ENCODE measurements around the gene PCDH17. TPM values are rescaled to one million over a fixed set of nuclear protein-coding genes. Genes with fewer than 3 reads are reported as not detected.
A peak's percentile ranks its signal among the peaks of the same experiment; 100 is the strongest.

The PCDH17 gene
- total RNA-seq, 2 donors from 2014 or later, result 1.2 to 1.8 TPM

- DNase-seq (peak in 1 of 2 donors; percentile 5), ATAC-seq (no peak)
Observed at GRCh38 chr13:57633141-57633949, 1.8 kb downstream of the PCDH17 start.

GRCh38 chr13:57633950-57634838 is 2.6 kb downstream of the PCDH17 start:
- no peak for DNase-seq
- intact Hi-C loops (cut with DNase I, micrococcal nuclease), result no loop called here

More at GRCh38 chr13:57633141-57633949, 1.8 kb downstream of the PCDH17 start:
- intact Hi-C loops (cut with DNase I, micrococcal nuclease), result no loop called here

GRCh38 chr13:57634839-57635165 is 3.3 kb downstream of the PCDH17 start:
- DNase-seq (no peak), ATAC-seq (no peak)
- intact Hi-C loops (cut with DNase I, micrococcal nuclease), result no loop called here

More at GRCh38 chr13:57633950-57634838, 2.6 kb downstream of the PCDH17 start:
- no peak for ATAC-seq

GRCh38 chr13:57635541-57636085 is 4.1 kb downstream of the PCDH17 start:
- DNase-seq (no peak), ATAC-seq (no peak)
- intact Hi-C loops (cut with DNase I, micrococcal nuclease), result no loop called here

- intact Hi-C loops (cut with DNase I, micrococcal nuclease), result no loop called here
Observed at GRCh38 chr13:57636816-57637215, 5.3 kb downstream of the PCDH17 start.

GRCh38 chr13:57637515-57637914 is 6.0 kb downstream of the PCDH17 start:
- intact Hi-C loops (cut with DNase I, micrococcal nuclease), result no loop called here
- no peak for DNase-seq
- ATAC-seq, result no peak

More at GRCh38 chr13:57636816-57637215, 5.3 kb downstream of the PCDH17 start:
- ATAC-seq, result no peak
- no peak for DNase-seq

- ATAC-seq (no peak), DNase-seq (no peak)
- intact Hi-C loops (cut with DNase I, micrococcal nuclease), result no loop called here
Observed at GRCh38 chr13:57638186-57638890, 6.8 kb downstream of the PCDH17 start.

- no peak for ATAC-seq
- intact Hi-C loops (cut with DNase I, micrococcal nuclease), result no loop called here
- DNase-seq, result no peak
Observed at GRCh38 chr13:57640607-57641006, 9.1 kb downstream of the PCDH17 start.

- DNase-seq, result no peak
- no peak for ATAC-seq
- intact Hi-C loops (cut with DNase I, micrococcal nuclease), result no loop called here
Observed at GRCh38 chr13:57641051-57641450, 9.5 kb downstream of the PCDH17 start.

GRCh38 chr13:57644106-57644505 is 12.6 kb downstream of the PCDH17 start:
- no peak for DNase-seq
- no peak for ATAC-seq
- intact Hi-C loops (cut with DNase I, micrococcal nuclease), result no loop called here

- ATAC-seq, result no peak
- intact Hi-C loops (cut with DNase I, micrococcal nuclease), result no loop called here
- DNase-seq, result no peak
Observed at GRCh38 chr13:57653229-57653989, 21.9 kb downstream of the PCDH17 start.

- intact Hi-C loops (cut with DNase I, micrococcal nuclease), result no loop called here
- no peak for ATAC-seq
- DNase-seq, result no peak
Observed at GRCh38 chr13:57665481-57665880, 33.9 kb downstream of the PCDH17 start.

- no peak for ATAC-seq
- no peak for DNase-seq
- intact Hi-C loops (cut with DNase I, micrococcal nuclease), result no loop called here
Observed at GRCh38 chr13:57666131-57666953, 34.8 kb downstream of the PCDH17 start.

- intact Hi-C loops (cut with DNase I, micrococcal nuclease), result no loop called here
- ATAC-seq, result no peak
- DNase-seq, result no peak
Observed at GRCh38 chr13:57672168-57672567, 40.6 kb downstream of the PCDH17 start.

- DNase-seq (no peak), ATAC-seq (no peak)
- intact Hi-C loops (cut with DNase I, micrococcal nuclease), result no loop called here
Observed at GRCh38 chr13:57673197-57673596, 41.7 kb downstream of the PCDH17 start.

- DNase-seq, result no peak
- ATAC-seq, result no peak
- intact Hi-C loops (cut with DNase I, micrococcal nuclease), result no loop called here
Observed at GRCh38 chr13:57675526-57675925, 44.0 kb downstream of the PCDH17 start.

GRCh38 chr13:57680609-57681008 is 49.1 kb downstream of the PCDH17 start:
- no peak for DNase-seq
- ATAC-seq, result no peak
- intact Hi-C loops (cut with DNase I, micrococcal nuclease), result no loop called here
